NCI-H226 (cell line): ENCODE data around the gene RIT1.
A peak's percentile ranks its signal among the peaks of the same experiment; 100 is the strongest.

Experiments used
- DNase-seq: peaks from one replicate; pipeline ENCODE4 v3.0.0-alpha.2; 2015

RIT1 gene

GRCh38 chr1:155890251-155890650 lies 20.9 kb downstream of the RIT1 start:
- DNase-seq = peak; percentile 9

GRCh38 chr1:155889566-155889965 lies 21.6 kb downstream of the RIT1 start:
- DNase-seq = peak; percentile 57

DNA sequence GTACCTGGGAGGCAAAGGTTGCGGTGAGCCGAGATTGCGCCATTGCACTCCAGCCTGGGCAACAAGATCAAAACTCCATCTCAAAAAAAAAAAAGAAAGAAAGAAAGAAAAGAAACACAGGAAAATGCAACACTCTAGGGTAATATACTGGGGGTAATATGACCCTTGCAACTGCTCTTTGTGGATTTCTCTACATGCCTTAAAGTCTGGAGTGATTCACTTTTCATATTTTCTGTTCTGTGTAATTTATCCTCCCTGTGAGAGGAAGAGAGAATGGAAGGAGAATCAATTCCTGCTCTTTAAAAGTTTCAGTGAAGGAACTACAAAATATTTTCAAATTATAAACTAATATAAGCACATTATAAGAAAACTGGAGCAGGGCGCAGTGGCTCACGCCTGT lies 22.7 kb downstream of the RIT1 start:
- no peak for DNase-seq

- no peak for DNase-seq
Observed at GRCh38 chr1:155884982-155885381, 26.2 kb downstream of the RIT1 start.

DNA sequence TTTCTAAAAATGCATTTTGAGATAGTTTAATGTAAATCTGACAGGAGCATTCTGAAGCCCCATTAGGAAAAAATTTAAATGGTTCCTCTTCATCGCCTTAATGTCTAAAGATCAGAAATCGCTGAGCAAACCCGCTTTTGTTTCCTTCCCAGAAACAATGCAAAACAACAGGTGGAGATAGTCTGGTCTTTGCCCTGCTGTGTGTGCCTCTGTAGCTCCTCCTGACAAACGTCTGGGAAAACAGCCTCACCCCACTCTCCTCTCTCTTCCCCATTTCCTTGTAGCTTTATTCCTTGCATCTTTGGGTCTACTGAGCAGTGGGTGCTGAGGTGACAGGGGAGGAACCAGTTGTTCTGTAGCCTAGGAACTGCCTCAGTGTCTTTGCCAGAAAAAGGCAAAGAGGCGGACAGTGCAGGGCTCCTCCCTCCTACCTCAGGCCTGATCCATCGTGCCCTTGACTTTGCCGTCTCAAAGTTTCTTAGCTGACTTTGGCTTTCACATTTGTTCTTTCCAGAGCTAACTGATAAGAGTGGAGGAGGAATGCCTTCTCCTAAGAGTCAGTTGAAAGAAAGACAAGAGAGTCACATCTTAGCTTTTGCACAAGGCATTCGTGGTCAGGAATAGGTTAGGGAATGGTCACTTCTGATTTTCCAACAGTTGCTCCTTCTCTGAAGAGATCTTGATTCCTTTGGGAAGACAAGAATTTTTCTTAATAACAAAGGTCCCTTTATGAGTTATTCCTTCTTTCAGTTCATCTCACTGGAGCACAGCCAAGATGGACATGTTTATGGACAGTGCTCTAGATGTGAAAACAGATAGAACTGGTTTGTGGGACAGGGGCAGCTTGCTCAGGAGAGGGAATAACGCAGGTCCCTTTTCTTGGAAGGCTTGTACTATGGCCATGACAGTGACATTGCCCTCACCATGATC lies 26.9 kb downstream of the RIT1 start:
- DNase-seq = peak; percentile 20

GRCh38 chr1:155882766-155883165 lies 28.4 kb downstream of the RIT1 start:
- no peak for DNase-seq

GRCh38 chr1:155882235-155882634 lies 28.9 kb downstream of the RIT1 start:
- no peak for DNase-seq

GRCh38 chr1:155880950-155881349 lies 30.2 kb downstream of the RIT1 start:
- no peak for DNase-seq

DNA sequence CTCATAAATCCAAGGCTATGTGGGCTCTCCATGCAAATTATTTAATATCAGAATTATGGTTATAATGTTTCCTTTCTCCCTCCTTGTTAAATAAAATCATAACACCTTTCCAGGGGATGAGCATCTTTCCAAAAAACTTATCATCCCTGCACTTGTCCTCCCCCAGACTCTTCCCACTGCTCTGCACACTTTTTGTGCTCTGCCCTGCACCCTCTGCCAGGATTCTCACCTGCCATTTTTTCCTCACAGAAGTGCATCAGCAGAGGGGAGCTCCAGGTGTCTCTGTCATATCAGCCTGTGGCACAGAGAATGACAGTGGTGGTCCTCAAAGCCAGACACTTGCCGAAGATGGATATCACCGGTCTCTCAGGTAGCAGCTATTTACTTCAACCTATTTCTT lies 30.9 kb downstream of the RIT1 start:
- DNase-seq = no peak

GRCh38 chr1:155877945-155878344 lies 33.2 kb downstream of the RIT1 start:
- DNase-seq = no peak

DNA sequence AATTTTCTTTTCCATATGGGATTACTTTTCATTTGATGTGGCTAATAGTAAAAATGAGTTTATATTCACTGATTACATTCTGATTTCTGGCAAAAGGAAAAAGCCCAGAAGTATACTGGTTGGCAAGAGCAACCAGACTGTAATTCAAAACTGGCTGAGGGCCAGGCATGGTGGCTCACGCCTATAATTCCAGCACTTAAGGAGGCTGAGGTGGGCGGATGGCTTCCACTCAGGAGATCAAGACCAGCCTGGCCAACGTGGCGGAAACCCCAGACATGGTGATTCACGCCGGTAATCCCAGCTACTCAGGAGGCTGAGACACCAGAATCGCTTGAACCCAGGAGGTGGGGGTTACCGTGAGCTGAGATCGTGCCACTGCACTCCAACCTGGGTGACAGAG lies 37.3 kb downstream of the RIT1 start:
- peak; percentile 21 for DNase-seq

DNA sequence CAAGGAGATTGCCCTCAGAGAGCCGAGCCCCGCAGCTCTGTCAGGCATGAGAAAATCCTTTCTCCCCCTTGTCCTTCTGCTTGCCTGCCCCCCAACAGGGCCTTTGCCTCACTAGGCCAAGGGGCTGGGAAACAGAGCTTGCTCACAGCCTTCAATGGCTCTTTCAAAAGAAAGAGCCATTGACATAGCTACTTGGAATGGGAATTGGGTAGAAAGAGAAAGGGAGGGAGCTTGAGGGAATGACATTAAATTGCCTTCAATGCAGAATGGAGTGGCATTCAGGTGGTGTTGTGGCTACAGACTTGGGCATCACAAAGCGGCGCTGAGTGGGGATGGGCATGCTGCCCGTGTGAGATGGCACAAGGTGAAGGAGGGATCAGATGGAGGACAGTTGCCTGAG lies 38.6 kb downstream of the RIT1 start:
- DNase-seq = no peak

DNA sequence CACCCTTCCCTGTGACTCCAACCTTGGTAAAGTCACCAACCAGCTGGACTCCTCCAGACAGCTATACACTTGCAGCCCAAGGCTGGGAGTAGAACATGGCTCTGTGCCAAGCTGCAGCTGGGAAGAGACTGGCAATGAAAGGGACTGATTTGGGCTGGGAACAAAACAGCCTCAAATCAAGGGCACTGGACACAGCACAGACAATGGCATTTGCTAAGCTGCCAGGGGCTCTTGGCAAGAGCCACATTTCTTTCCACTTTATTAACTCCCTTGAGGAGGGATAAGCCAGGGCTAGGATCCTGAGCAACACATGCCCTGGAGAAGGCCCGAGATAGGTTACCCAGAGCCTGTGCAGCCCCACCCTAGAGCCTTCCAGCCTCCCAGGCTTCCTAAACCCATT lies 39.8 kb downstream of the RIT1 start:
- DNase-seq = no peak

DNA sequence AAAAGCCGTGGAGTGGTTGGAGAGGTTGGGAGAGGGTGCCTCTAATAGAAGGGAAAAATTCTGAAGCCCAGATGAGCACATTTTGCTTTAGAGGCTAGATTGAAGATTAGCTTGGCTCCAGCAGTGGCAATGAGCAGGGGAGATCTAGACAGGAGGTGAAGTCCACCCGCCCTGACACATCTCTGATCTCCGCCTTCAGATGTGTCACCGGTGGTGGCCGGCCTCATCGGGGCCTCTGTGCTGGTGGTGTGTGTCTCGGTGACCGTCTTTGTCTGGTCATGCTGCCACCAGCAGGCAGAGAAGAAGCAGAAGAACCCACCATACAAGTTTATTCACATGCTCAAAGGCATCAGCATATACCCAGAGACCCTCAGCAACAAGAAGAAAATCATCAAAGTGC lies 43.4 kb downstream of the RIT1 start:
- DNase-seq = no peak

- DNase-seq = no peak
Observed at GRCh38 chr1:155864393-155864792, 46.8 kb downstream of the RIT1 start.

- DNase-seq = no peak
Observed at GRCh38 chr1:155861896-155862295, 49.3 kb downstream of the RIT1 start.

GRCh38 chr1:155860970-155861510 lies 50.1 kb downstream of the RIT1 start:
- no peak for DNase-seq

DNA sequence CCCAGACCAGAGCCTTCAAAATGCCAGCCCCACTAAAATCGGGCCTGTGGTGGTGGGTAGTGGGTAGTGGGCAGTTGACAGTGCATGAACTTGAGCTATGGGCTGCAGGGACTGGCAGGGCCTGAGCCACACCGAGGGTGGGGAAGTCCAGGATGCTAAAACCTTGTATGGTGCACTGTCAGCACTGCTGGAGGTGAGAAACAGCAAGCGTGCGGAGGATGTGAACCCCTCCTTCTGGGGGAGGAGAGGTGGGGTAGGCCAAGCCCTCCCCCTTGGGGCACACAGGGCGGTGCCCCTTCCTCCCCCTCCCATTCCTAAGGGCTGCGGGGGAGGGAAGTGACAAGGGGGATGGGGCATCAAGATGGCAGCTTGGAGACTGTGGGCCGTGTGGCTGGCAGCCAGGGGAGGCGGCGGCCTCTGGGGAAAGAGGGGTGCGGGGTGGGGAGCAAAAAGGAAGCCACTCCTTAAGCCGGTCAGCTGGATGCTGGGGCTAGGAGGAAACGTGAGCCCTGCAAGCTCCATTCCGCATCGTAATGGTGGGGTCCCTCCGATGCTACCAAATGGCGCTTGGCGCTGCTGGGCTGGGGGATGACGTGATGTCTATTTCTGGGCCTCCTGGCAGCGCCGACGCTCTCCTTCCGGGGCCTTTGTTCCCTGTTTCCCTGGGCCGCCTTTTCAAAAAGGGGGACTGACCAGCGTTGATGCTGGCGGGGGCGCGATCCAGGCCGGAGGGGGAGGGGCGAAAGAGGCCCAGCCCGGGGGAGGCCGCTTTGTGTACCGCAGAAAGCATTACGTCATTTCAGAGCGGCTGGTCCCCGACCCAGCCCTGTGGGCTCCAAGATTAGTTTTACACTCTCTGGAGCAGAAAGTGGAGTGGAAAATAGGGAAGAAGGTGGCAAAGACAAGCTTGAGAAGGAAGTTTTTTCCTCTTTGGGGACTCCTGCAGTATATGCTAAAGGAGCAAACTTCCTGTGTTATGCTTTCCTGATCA lies 51.0 kb downstream of the RIT1 start:
- no peak for DNase-seq

- peak; percentile 84 for DNase-seq
Observed at GRCh38 chr1:155859234-155859829, 51.8 kb downstream of the RIT1 start, which contains the start of gene SYT11. SYT11 (plus strand) TSS chr1:155859567; CDS start chr1:155859762, 195 bp downstream.

GRCh38 chr1:155858800-155859233 lies 52.3 kb downstream of the RIT1 start:
- no peak for DNase-seq

GRCh38 chr1:155856975-155857930 lies 53.9 kb downstream of the RIT1 start, which contains the start of gene GON4L:
GON4L (minus strand) TSS chr1:155857214; CDS start chr1:155853780, 3,434 bp downstream.
- DNase-seq = peak; percentile 83
